ENCODE results near the gene TMEM158.

Gene TMEM158

GRCh38 chr3:45212095-45212468 lies 14.0 kb downstream of the TMEM158 start:
- no peak overlapping the region for H3K4me3 ChIP-seq (ENCODE audit: low read depth, low read length)
- no peak for DNase-seq (ENCODE audit: low read depth)
- no peak for TF ChIP-seq CTCF (IDR thresholded peaks at IDR 0.05; ENCODE audit: low read depth, low read length, missing control alignments)

- DNase-seq (ENCODE audit: low read depth), result no peak
- H3K4me3 ChIP-seq (ENCODE audit: low read depth, low read length), result no peak overlapping the region
- TF ChIP-seq CTCF (IDR thresholded peaks at IDR 0.05; ENCODE audit: low read depth, low read length, missing control alignments), result no peak
Measured at GRCh38 chr3:45211466-45212094, 14.5 kb downstream of the TMEM158 start.

GRCh38 chr3:45210308-45211041 lies 15.6 kb downstream of the TMEM158 start:
- TF ChIP-seq CTCF (IDR thresholded peaks at IDR 0.05; ENCODE audit: low read depth, low read length, missing control alignments), result peak; percentile 78
- DNase-seq (ENCODE audit: low read depth), result peak; percentile 12
- H3K4me3 ChIP-seq (ENCODE audit: low read depth, low read length), result no peak overlapping the region

- TF ChIP-seq CTCF (IDR thresholded peaks at IDR 0.05; ENCODE audit: low read depth, low read length, missing control alignments), result no peak
- no peak overlapping the region for H3K4me3 ChIP-seq (ENCODE audit: low read depth, low read length)
- no peak for DNase-seq (ENCODE audit: low read depth)
Measured at GRCh38 chr3:45209526-45209925, 16.6 kb downstream of the TMEM158 start.

GRCh38 chr3:45208586-45208985 lies 17.5 kb downstream of the TMEM158 start:
- no peak for TF ChIP-seq CTCF (IDR thresholded peaks at IDR 0.05; ENCODE audit: low read depth, low read length, missing control alignments)
- no peak overlapping the region for H3K4me3 ChIP-seq (ENCODE audit: low read depth, low read length)
- no peak for DNase-seq (ENCODE audit: low read depth)

- no peak overlapping the region for H3K4me3 ChIP-seq (ENCODE audit: low read depth, low read length)
- TF ChIP-seq CTCF (IDR thresholded peaks at IDR 0.05; ENCODE audit: low read depth, low read length, missing control alignments), result no peak
- DNase-seq (ENCODE audit: low read depth), result no peak
Measured at GRCh38 chr3:45207446-45207845, 18.6 kb downstream of the TMEM158 start.

GRCh38 chr3:45205126-45205525 lies 21.0 kb downstream of the TMEM158 start:
- no peak for DNase-seq (ENCODE audit: low read depth)
- TF ChIP-seq CTCF (IDR thresholded peaks at IDR 0.05; ENCODE audit: low read depth, low read length, missing control alignments), result no peak
- no peak overlapping the region for H3K4me3 ChIP-seq (ENCODE audit: low read depth, low read length)
